Measurements from ENCODE around the gene PRR3. TPM values are rescaled to one million over a fixed set of nuclear protein-coding genes. Genes with fewer than 3 reads are reported as not detected.
A peak's percentile ranks its signal among the peaks of the same experiment; 100 is the strongest.

The PRR3 gene
- total and polyA plus RNA-seq, 9 of the 15 experiments (the other 6 are each of a cell fraction or from before 2014, with no cell fraction given) = 23.5 to 59.6 (median 28.8) TPM

DNA sequence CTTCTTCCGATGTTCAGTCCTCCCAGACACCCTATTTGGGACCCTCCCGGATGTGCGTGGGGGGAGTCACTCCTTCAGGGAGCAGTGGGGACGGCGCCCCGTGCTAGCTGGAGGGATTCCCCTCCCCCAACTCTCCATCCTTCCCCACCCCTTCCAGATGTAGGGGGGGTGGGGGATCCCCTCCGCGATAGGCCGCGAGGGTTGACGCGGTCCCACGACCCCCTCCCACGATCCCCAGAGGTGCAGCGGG lies 1.4 kb upstream of the PRR3 start (continued):
- TF ChIP-seq ZNF134 (CRISPR knock-in tag; conservative IDR thresholded peaks at IDR 0.05) (no peak), RBBP5 (IDR thresholded peaks at IDR 0.05; ENCODE audit: borderline replicate concordance, insufficient read depth, low read length, poor library complexity, severe bottlenecking) (peak; percentile 51), CEBPG (CRISPR knock-in tag; IDR thresholded peaks at IDR 0.05) (peak; percentile 67; the same call in 1 of the 2 replicates), CEBPG (tag; conservative IDR thresholded peaks at IDR 0.05 in 1 of 2, IDR thresholded peaks at IDR 0.05 in 1 of 2) (no peak), NELFE (IDR thresholded peaks at IDR 0.05; ENCODE audit: insufficient read depth, insufficient read length) (no peak), CBX3 (IDR thresholded peaks at IDR 0.05; ENCODE audit: borderline replicate concordance in 1 of 2, low read length in 2 of 2) (no peak), KLF13 (tag; IDR thresholded peaks at IDR 0.05; ENCODE audit: borderline replicate concordance, low read depth) (peak; percentile 75; the same call in 1 of the 2 replicates), TAL1 (IDR thresholded peaks at IDR 0.05) (no peak), PHF8 (IDR thresholded peaks at IDR 0.05; ENCODE audit: borderline replicate concordance, low read length) (0 out of 2 replicates have a peak, but pooled peaks have one; percentile 40), CBFB (CRISPR knock-in tag; IDR thresholded peaks at IDR 0.05) (0 out of 2 replicates have a peak, but pooled peaks have one; percentile 42), BRD4 (IDR thresholded peaks at IDR 0.05) (peak; percentile 85; the same call in 1 of the 2 replicates), RNF2 (IDR thresholded peaks at IDR 0.05) (0 out of 2 replicates have a peak, but pooled peaks have one; percentile 2), ZNF197 (CRISPR knock-in tag; IDR thresholded peaks at IDR 0.05; ENCODE audit: low read depth) (no peak), PURB (CRISPR knock-in tag; IDR thresholded peaks at IDR 0.05; ENCODE audit: low read depth) (0 out of 2 replicates have a peak, but pooled peaks have one; percentile 57), FOXM1 (IDR thresholded peaks at IDR 0.05; ENCODE audit: low read depth) (no peak), FOXM1 (CRISPR knock-in tag; IDR thresholded peaks at IDR 0.05; ENCODE audit: low read depth) (0 out of 2 replicates have a peak, but pooled peaks have one; percentile 51), ZNF143 (CRISPR knock-in tag; IDR thresholded peaks at IDR 0.05) (peak; percentile 47; the same call in 1 of the 2 replicates), ZFX (CRISPR knock-in tag; IDR thresholded peaks at IDR 0.05) (peak; percentile 24; the same call in 1 of the 2 replicates), ETV1 (tag; conservative IDR thresholded peaks at IDR 0.05; ENCODE audit: low read depth) (peak; percentile 4; the same call in 1 of the 2 replicates)
- TF ChIP-seq, protein P1, sequence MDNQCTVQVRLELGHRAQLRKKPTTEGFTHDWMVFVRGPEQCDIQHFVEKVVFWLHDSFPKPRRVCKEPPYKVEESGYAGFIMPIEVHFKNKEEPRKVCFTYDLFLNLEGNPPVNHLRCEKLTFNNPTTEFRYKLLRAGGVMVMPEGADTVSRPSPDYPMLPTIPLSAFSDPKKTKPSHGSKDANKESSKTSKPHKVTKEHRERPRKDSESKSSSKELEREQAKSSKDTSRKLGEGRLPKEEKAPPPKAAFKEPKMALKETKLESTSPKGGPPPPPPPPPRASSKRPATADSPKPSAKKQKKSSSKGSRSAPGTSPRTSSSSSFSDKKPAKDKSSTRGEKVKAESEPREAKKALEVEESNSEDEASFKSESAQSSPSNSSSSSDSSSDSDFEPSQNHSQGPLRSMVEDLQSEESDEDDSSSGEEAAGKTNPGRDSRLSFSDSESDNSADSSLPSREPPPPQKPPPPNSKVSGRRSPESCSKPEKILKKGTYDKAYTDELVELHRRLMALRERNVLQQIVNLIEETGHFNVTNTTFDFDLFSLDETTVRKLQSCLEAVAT (IDR thresholded peaks at IDR 0.05) = peak in 1 of 2 experiments; percentile 5; a peak in 1 of 4 replicates
- TF ChIP-seq, protein P2, sequence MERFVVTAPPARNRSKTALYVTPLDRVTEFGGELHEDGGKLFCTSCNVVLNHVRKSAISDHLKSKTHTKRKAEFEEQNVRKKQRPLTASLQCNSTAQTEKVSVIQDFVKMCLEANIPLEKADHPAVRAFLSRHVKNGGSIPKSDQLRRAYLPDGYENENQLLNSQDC (CRISPR knock-in tag; IDR thresholded peaks at IDR 0.05) = no peak
- TF ChIP-seq, protein P3, sequence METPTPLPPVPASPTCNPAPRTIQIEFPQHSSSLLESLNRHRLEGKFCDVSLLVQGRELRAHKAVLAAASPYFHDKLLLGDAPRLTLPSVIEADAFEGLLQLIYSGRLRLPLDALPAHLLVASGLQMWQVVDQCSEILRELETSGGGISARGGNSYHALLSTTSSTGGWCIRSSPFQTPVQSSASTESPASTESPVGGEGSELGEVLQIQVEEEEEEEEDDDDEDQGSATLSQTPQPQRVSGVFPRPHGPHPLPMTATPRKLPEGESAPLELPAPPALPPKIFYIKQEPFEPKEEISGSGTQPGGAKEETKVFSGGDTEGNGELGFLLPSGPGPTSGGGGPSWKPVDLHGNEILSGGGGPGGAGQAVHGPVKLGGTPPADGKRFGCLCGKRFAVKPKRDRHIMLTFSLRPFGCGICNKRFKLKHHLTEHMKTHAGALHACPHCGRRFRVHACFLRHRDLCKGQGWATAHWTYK (CRISPR knock-in tag; IDR thresholded peaks at IDR 0.05) = 0 out of 2 replicates have a peak, but pooled peaks have one; percentile 4
- TF ChIP-seq, protein P4, sequence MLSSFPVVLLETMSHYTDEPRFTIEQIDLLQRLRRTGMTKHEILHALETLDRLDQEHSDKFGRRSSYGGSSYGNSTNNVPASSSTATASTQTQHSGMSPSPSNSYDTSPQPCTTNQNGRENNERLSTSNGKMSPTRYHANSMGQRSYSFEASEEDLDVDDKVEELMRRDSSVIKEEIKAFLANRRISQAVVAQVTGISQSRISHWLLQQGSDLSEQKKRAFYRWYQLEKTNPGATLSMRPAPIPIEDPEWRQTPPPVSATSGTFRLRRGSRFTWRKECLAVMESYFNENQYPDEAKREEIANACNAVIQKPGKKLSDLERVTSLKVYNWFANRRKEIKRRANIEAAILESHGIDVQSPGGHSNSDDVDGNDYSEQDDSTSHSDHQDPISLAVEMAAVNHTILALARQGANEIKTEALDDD (IDR thresholded peaks at IDR 0.05) = no peak
- TF ChIP-seq, protein P5, sequence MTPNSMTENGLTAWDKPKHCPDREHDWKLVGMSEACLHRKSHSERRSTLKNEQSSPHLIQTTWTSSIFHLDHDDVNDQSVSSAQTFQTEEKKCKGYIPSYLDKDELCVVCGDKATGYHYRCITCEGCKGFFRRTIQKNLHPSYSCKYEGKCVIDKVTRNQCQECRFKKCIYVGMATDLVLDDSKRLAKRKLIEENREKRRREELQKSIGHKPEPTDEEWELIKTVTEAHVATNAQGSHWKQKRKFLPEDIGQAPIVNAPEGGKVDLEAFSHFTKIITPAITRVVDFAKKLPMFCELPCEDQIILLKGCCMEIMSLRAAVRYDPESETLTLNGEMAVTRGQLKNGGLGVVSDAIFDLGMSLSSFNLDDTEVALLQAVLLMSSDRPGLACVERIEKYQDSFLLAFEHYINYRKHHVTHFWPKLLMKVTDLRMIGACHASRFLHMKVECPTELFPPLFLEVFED (CRISPR knock-in tag; conservative IDR thresholded peaks at IDR 0.05) = 0 out of 2 replicates have a peak, but pooled peaks have one; percentile 6
